HG02759 (cell line): Measurements from ENCODE around the gene VMP1.
"Not testable (repeated sequence)": the region's sequence is repeated elsewhere in the genome, so short reads cannot be mapped to it uniquely, and the experiment has no call there.

Source experiments
- ATAC-seq: cut with Tn5 transposase; IDR thresholded peaks from one replicate; pipeline ENCODE4 v1.9.1; 2021; ENCODE audit warnings: mild to moderate bottlenecking, moderate library complexity; ENCODE audit not compliant: unreplicated experiment

The VMP1 gene

DNA sequence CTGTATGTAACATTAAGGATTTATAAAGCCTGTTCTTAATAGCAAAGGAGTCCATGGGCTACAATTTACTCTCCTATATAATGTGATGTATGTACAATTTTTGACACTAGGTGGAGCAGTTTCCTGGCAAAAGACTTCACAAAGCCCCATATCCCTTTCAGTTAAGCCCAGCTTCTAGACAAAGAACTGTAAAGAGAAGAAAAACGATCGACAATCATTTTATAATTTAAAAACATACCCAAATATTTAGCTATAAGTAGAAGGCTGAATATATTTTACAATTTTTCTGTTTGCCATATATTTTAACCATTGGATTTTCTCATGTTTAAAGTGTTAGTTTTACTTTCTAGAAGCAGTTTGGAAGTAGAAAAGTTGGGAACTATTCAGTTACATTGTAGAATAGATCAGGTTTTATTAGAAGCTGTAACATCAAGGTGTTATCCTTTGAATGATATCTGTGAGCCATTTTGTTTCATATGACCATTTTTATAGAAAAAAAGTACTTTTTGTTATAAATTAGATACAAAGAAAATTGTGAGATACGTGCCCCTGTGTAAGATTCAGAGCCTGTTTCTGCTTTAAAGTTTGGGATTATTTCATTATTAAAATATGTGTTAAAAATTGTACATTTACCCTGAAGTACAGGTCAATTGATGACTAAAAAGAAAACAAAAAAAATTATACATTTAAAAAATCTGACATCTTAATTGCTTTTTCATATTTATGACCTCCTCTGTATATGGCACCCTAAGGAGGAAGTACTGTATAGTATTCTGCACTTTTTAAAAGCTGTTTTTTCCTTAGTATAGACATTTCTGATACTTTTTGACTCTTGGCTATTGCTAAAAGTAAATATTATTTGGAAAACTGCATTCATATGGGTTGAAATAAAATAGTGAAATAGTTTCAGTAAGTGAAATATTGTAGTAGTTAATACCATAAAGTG is 46.3 kb downstream of the VMP1 start:
- ATAC-seq: no peak

DNA sequence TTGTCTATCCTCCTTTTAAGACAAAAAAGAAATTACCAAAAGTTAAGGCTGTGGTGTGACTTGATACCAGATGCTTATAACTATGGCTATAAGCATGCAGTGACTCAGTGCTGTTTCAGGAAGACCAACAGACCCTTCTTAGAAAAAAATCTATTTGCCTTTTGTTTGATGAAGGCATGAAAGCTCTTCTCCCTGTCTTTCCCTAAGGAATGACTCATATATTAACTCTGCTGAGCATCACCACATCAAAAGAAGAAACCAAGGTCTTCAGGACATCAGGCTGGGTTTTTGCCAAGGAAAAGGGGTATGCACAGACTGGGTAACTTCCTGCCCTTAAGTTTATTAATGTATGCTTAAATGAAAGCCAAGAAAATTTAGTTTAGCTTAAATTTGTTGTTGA is 47.1 kb downstream of the VMP1 start:
- no peak for ATAC-seq

- not testable (repeated sequence) for ATAC-seq
These were observed 47.6 kb downstream of the VMP1 start for GRCh38 chr17:59755069-59755468.

DNA sequence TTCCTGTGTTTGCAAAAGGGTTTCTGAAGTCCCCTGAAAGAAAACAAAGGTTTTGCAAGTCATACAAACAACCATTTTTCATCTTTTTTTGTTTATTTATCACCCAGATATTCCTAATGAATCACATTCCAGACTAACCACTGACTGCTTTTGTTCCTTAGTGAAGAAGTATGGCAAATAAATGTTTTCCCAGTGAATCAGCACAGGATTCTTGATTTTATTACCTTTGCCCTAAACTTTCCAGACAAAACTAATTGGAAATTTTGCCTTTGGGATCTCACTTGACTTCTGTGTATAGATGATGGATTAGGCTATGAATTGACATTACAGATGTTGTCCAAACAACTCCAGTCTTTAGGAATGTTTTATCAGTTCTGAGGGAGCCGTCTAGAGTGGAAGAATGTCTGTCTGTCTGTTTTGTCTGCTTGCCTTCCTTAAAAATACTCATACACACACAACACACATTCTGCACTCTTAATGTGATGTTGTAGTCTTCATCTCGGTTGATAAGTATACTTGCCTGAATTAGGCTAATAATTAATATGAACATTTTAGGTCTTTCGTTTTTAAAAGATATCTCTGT is 48.9 kb downstream of the VMP1 start:
- no peak for ATAC-seq

DNA sequence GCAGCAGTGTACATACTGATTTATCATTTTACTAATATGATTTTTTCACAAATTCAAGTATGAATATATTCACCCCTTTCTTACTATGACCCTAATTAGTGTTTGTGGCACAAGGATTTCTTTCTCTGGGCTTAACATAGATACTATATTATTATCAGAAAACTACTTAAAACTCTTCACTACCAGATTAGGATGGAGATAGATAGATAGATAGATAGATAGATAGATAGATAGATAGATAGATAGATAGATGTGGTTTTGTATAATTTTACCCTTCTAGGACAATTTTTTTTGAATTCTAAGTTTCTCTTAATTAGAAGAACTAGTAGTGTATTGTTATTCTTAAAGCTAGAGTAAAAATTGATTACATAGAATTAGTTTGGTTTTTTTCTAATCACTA is 49.6 kb downstream of the VMP1 start:
- ATAC-seq: no peak

GRCh38 chr17:59757470-59757869 is 50.0 kb downstream of the VMP1 start:
- no peak for ATAC-seq

DNA sequence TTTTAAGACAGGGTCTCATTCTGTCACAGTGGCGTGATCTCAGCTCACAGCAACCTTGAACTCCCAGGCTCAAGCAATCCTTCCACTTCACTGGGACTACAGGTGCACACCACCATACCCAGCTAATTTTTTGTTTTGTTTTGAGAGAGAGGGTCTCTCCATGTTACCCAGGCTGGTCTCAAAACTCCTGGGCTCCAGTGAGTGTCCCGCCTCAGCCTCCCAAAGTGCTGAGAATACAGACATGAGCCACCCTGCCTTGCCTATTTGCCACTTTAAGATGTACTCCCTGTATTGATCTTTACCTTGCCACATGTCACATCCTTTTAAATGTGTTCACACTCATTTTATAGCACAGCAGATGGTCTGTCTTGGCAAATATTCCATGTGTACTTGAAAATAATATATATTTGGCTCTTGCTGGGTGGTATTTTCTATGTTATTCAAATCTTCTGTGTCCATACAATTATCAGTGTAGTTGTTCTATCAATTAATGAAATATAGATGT is 50.5 kb downstream of the VMP1 start:
- ATAC-seq: no peak

- not testable (repeated sequence) for ATAC-seq
These were observed 51.7 kb downstream of the VMP1 start for GRCh38 chr17:59758998-59759651.

- ATAC-seq: no peak
These were observed 52.7 kb downstream of the VMP1 start for GRCh38 chr17:59760160-59760559.

GRCh38 chr17:59761385-59762048 is 54.1 kb downstream of the VMP1 start:
- ATAC-seq: no peak

DNA sequence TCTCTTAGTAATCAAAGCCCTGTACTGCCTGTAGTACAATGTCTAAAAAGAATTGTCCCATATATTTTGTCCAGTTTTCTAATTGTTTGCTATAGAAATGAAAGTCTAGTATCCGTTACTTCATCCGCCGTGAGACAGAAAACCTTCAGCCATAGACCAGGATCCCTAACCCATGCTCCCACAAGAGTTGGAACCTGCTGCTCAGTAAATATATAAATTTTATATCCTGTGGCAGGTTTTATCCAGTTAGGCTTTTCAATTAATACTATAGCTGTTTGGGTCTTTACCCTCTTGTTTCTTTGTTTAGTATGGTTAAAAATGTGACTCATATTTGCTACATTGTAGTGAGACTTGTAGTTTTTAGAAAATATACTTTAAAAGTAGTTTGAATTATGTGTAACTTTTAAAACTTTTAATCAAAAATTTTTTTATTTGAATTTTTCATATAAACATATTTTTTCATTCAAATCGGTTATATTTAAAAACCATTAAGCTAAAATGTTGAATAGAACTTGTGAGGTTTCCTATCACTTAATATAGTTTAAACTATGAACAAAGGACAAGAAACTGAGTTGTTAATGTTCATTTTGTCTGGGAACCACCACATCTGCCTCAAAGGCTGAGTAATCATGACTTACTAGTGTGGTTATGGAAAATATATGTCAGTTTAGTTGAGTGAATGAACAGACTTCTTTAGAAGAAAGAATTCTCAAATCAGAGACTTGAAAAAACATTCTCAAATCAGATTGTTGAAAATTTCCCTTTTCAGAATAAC is 54.8 kb downstream of the VMP1 start:
- ATAC-seq: no peak

- ATAC-seq: no peak
These were observed 55.4 kb downstream of the VMP1 start for GRCh38 chr17:59762824-59763374.

- ATAC-seq: no peak
These were observed 56.4 kb downstream of the VMP1 start for GRCh38 chr17:59763861-59764260.

- ATAC-seq: no peak
These were observed 56.9 kb downstream of the VMP1 start for GRCh38 chr17:59764292-59764741.

DNA sequence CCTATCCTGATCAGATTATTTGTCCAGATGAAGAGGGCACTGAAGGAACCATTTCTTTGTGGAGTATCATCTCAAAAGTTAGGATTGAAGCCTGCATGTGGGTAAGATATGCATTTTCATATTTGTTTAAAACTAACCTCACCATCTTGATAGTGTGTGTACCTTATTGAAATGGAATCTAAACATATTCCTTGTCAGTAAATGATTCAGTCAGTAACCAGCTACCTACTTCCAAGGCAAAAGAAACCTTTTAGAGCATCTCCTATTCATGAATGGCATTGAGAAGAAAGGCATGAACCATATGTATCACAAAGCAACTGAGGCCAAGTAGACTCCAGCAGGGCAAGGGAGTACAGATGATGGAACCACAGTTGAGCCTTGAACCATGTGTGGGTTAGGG is 57.6 kb downstream of the VMP1 start:
- ATAC-seq: no peak

DNA sequence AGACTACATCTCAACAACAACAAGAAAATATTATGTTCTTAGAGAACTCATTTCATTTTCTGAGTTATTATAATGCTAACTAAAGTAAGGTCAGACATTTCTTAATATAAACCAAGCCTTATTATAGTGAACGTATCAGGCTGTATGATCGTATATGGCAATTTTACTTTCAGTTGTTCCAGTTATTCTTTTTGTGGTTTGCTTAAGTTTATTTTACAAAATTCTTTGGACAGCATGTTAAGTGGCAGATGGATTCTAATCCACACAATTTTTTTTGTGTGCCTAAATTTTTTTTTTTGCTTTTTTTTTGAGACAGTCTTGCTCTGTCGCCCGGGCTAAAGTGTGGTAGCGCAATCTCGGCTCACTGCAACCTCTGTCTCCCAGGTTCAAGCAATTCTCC is 59.0 kb downstream of the VMP1 start:
- no peak for ATAC-seq

- no peak for ATAC-seq
These were observed 59.7 kb downstream of the VMP1 start for GRCh38 chr17:59767176-59767575.

- no peak for ATAC-seq
These were observed 62.4 kb downstream of the VMP1 start for GRCh38 chr17:59769887-59770286.

- ATAC-seq: no peak
These were observed 63.6 kb downstream of the VMP1 start for GRCh38 chr17:59771093-59771492.

- no peak for ATAC-seq
These were observed 68.4 kb downstream of the VMP1 start for GRCh38 chr17:59775786-59776350.
